ENCODE data around the gene CENPB.

The CENPB gene

GRCh38 chr20:3803289-3803688, 16.7 kb upstream of the CENPB start:
- H3K9me3 ChIP-seq: no peaks in the 10 kb centered on the region
- peaks cover 71% of the 10 kb centered on the region for H3K36me3 ChIP-seq
- H3K4me3 ChIP-seq (ENCODE audit: low read depth, low read length): no peak overlapping the region
- H3K4me1 ChIP-seq: peaks cover 44% of the 10 kb centered on the region
- DNase-seq: no peak
- no peaks in the 10 kb centered on the region for H3K27me3 ChIP-seq
- TF ChIP-seq CTCF (IDR thresholded peaks at IDR 0.05; ENCODE audit: low read depth, low read length): no peak

GRCh38 chr20:3802524-3803239, 16.1 kb upstream of the CENPB start:
- DNase-seq: no peak
- Histone ChIP-seq H3K36me3 (peaks cover 74% of the 10 kb centered on the region), H3K9me3 (no peaks in the 10 kb centered on the region), H3K4me1 (peaks cover 41% of the 10 kb centered on the region), H3K27me3 (no peaks in the 10 kb centered on the region), H3K4me3 (ENCODE audit: low read depth, low read length) (no peak overlapping the region)
- TF ChIP-seq CTCF (IDR thresholded peaks at IDR 0.05; ENCODE audit: low read depth, low read length): no peak

- Histone ChIP-seq H3K9me3 (no peaks in the 10 kb centered on the region), H3K4me3 (ENCODE audit: low read depth, low read length) (no peak overlapping the region), H3K4me1 (peaks cover 39% of the 10 kb centered on the region), H3K36me3 (peaks cover 78% of the 10 kb centered on the region), H3K27me3 (no peaks in the 10 kb centered on the region)
- no peak for DNase-seq
- TF ChIP-seq CTCF (IDR thresholded peaks at IDR 0.05; ENCODE audit: low read depth, low read length): no peak
These were observed 15.3 kb upstream of the CENPB start for GRCh38 chr20:3801846-3802245.

- Histone ChIP-seq H3K4me3 (ENCODE audit: low read depth, low read length) (no peak overlapping the region), H3K36me3 (peaks cover 76% of the 10 kb centered on the region), H3K27me3 (no peaks in the 10 kb centered on the region), H3K4me1 (peaks cover 37% of the 10 kb centered on the region), H3K9me3 (no peaks in the 10 kb centered on the region)
- no peak for TF ChIP-seq CTCF (IDR thresholded peaks at IDR 0.05; ENCODE audit: low read depth, low read length)
- DNase-seq: no peak
These were observed 14.8 kb upstream of the CENPB start for GRCh38 chr20:3801299-3801698.

GRCh38 chr20:3800878-3801260, 14.3 kb upstream of the CENPB start:
- Histone ChIP-seq H3K27me3 (no peaks in the 10 kb centered on the region), H3K36me3 (peaks cover 72% of the 10 kb centered on the region), H3K4me1 (peaks cover 37% of the 10 kb centered on the region), H3K9me3 (no peaks in the 10 kb centered on the region), H3K4me3 (ENCODE audit: low read depth, low read length) (no peak overlapping the region)
- DNase-seq: no peak
- no peak for TF ChIP-seq CTCF (IDR thresholded peaks at IDR 0.05; ENCODE audit: low read depth, low read length)

- no peak for DNase-seq
- peak overlapping the region; percentile 29 for H3K4me3 ChIP-seq (ENCODE audit: low read depth, low read length)
- no peaks in the 10 kb centered on the region for H3K27me3 ChIP-seq
- peaks cover 67% of the 10 kb centered on the region for H3K36me3 ChIP-seq
- no peak for TF ChIP-seq CTCF (IDR thresholded peaks at IDR 0.05; ENCODE audit: low read depth, low read length)
- H3K4me1 ChIP-seq: peaks cover 37% of the 10 kb centered on the region
- H3K9me3 ChIP-seq: no peaks in the 10 kb centered on the region
These were observed 13.8 kb upstream of the CENPB start for GRCh38 chr20:3800256-3800877.

Data from BE2C (cell line).